Left ventricle myocardium inferior (tissue), 1 donor: ENCODE measurements around the gene ZPBP2. TPM values are rescaled to one million over a fixed set of nuclear protein-coding genes. Genes with fewer than 3 reads are reported as not detected.

Experiments
- DNase-seq: peaks from one replicate; pipeline ENCODE4 v3.0.0-alpha.2; 2020
- H3K27ac ChIP-seq: fragments of 200-600 bp; replicated peaks from 2 replicates; pipeline ENCODE4 v1.8.0; 2021
- H3K27me3 ChIP-seq: fragments of 200-600 bp; 2 replicates; pipeline ENCODE4 v1.8.0; 2021; ENCODE audit warnings: low read depth
- H3K36me3 ChIP-seq: fragments of 200-600 bp; 2 replicates; pipeline ENCODE4 v1.8.0; 2021
- H3K4me1 ChIP-seq: fragments of 200-600 bp; 2 replicates; pipeline ENCODE4 v1.8.0; 2021
- H3K4me3 ChIP-seq: fragments of 200-600 bp; 2 replicates; pipeline ENCODE4 v1.8.0; 2021; ENCODE audit warnings: mild to moderate bottlenecking, moderate library complexity
- H3K9me3 ChIP-seq: fragments of 200-600 bp; replicated peaks from 2 replicates; pipeline ENCODE4 v1.8.0; 2021
- intact Hi-C: fragments of 100-400 bp; cut with micrococcal nuclease; formaldehyde crosslinking; loops from one replicate; pipeline ENCODE4 v1.11.0; 2022
- total RNA-seq: library from RNA; stranded (reverse); fragmentation: NEBNext Ultra II Directional; extraction: Animal tissue kit (Norgen Biotek cat#: 25700); gene quantifications from one replicate; pipeline ENCODE4 v1.2.1, GENCODE V29; 2021
- TF ChIP-seq, protein P1 (sequence below): fragments of 200-600 bp; IDR thresholded peaks from 2 replicates; pipeline ENCODE4 v1.8.0; 2021; ENCODE audit warnings: antibody characterized with exemption, mild to moderate bottlenecking, borderline replicate concordance
- donor health status: DM: no; HTN: yes; CAD: no; lungs with severe emphysema.

The ZPBP2 gene
- total RNA-seq, 1 donor from 2014 or later: not detected

DNA sequence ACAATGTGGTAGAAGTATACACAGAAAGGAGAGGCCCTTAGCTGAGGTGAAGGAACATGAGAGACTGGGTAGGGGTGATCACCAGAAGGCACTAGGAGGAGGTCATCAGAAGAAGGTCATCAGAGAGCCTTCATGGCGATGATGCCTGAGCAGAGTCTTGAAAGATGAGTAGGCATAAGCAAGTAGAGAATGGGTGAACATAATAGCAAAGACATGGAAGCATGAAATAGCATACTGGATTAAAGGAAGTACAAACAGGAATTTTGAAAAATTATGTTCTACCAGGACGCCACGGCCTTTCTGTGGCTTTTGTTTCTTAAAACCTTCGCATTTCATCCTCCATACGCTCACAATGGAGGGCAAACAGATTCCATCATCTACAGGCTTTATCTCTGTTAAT lies 6.8 kb upstream of the ZPBP2 start:
- TF ChIP-seq, protein P1, sequence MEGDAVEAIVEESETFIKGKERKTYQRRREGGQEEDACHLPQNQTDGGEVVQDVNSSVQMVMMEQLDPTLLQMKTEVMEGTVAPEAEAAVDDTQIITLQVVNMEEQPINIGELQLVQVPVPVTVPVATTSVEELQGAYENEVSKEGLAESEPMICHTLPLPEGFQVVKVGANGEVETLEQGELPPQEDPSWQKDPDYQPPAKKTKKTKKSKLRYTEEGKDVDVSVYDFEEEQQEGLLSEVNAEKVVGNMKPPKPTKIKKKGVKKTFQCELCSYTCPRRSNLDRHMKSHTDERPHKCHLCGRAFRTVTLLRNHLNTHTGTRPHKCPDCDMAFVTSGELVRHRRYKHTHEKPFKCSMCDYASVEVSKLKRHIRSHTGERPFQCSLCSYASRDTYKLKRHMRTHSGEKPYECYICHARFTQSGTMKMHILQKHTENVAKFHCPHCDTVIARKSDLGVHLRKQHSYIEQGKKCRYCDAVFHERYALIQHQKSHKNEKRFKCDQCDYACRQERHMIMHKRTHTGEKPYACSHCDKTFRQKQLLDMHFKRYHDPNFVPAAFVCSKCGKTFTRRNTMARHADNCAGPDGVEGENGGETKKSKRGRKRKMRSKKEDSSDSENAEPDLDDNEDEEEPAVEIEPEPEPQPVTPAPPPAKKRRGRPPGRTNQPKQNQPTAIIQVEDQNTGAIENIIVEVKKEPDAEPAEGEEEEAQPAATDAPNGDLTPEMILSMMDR: no peak
- H3K4me1 ChIP-seq: peaks cover 10% of the 10 kb centered on the region
- no peak overlapping the region for H3K4me3 ChIP-seq
- no peak overlapping the region for H3K27ac ChIP-seq
- no peak for DNase-seq
- intact Hi-C loops: no loop called here
- no peaks in the 10 kb centered on the region for H3K9me3 ChIP-seq
- H3K36me3 ChIP-seq: no peaks in the 10 kb centered on the region
- peaks cover 92% of the 10 kb centered on the region for H3K27me3 ChIP-seq

DNA sequence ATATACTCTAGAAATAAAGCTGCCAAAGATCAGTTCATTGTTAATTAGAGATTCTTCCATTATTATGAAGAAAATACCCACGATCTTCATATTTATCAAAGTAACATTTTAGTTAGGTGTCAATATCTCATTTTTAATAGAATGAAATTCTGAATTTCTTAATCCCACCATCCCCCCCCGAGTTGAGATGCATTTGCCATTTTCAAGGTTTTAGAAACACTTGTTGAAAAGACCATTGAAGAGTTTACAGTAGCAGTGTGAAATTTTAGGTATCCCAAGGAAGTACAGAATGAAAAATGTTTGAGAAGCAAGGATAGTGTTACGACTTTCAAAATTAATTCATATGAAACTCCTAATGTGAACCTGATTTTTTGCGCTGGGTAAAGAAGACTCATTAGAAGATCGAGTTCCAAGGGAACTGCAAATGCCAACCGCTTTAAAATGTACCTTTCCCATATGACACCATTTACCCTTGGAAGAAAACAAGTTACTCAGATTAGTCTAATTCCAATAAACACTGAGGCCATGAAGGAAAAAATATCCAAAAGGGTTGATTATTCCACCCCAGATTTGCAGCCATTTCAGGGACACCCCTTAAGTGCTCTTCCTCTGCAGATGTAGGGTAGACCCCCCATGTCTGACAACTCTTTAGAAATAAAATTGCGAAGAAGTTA lies 4.6 kb upstream of the ZPBP2 start:
- no peak overlapping the region for H3K27ac ChIP-seq
- TF ChIP-seq, protein P1: no peak
- intact Hi-C loops: no loop called here
- H3K4me3 ChIP-seq: peak overlapping the region; percentile 33
- H3K4me1 ChIP-seq: peaks cover 10% of the 10 kb centered on the region
- no peaks in the 10 kb centered on the region for H3K36me3 ChIP-seq
- H3K9me3 ChIP-seq: no peaks in the 10 kb centered on the region
- H3K27me3 ChIP-seq: peaks cover 100% of the 10 kb centered on the region
- no peak for DNase-seq

DNA sequence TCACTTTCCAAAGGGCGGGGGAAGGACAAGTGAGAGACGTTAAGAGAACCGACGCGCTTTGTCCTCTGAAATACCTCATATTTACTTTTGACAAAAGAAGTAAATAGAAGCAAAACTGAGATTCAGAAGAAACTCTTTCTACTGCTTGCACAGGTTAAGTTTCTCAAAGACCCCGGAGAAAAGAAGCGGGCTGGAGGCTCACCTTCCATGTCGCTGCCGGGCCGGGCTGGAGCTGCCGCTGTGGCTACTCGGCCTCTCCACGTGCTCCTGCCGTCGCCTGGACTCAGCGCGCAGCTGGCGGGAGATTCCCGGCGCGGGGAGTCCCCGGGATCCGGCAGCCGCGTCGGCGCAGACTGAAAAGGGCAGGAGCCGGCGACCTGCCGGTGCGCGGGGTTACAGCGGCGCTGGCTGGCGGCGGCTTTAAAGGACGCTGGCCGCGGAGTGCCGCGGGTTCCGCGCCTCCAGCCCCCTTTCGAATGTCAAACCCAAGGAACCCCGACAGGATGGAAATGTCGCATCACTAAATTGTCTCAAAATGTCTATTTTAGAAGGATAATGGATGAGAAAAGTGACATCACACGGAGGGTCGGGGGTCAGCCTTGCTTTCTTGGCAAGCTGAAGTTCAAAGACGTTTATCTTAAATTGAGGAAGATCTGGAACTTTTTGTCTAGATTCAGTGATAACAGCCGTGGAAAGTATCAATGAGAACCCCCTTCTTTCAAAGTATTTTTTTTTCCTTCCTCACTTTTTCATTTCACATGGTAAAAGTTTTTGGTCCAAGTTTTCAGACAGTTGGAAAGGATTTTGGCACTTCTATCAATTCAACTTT lies 3.9 kb upstream of the ZPBP2 start, which contains the start of gene IKZF3:
Gene IKZF3 (minus strand): TSS at position 395 of the 829 bp plus-strand sequence. CDS start 186 bp downstream, at position 209.
- no peaks in the 10 kb centered on the region for H3K9me3 ChIP-seq
- intact Hi-C loops: no loop called here
- peaks cover 10% of the 10 kb centered on the region for H3K4me1 ChIP-seq
- no peaks in the 10 kb centered on the region for H3K36me3 ChIP-seq
- peak; percentile 21 for DNase-seq
- TF ChIP-seq, protein P1: peak; percentile 29
- H3K27ac ChIP-seq: no peak within 1 kb of the TSS
- H3K27me3 ChIP-seq: peaks cover 99% of the 10 kb centered on the region
- H3K4me3 ChIP-seq: peak within 1 kb of the TSS; percentile 33

DNA sequence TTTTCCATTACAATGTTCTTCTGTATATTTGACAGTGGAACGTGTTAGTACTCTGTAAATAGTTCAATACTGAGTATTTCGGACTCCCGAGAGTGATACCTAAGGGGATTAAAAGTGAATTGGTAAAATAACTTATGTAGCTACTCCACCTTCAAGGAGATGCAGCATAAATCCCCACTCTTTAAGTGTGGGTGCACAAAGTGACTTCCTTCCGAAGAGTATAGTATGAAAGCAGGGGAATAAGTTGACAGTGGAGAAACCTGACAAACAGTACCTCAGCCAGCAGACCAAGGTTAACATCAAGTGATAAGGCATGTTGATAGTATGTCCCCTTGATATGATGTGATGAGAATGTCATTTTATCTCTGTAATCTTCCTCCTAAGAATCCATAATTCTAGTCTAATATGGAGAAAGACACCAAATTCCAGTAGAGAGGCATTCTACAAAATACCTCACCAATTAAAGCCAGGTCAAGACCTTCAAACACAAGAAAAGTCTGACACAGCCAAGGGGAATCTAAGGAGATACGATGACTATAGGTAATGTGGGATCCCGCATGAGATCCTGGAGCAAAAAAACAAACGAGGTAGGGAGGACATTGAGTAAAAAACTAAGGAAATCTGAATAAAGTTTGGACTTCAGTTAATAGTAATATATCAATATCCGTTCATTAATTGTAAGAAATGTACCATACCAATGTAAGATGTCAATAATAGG lies 1.8 kb upstream of the ZPBP2 start:
- no peak for DNase-seq
- no peaks in the 10 kb centered on the region for H3K36me3 ChIP-seq
- no peaks in the 10 kb centered on the region for H3K9me3 ChIP-seq
- intact Hi-C loops: no loop called here
- H3K4me3 ChIP-seq: no peak overlapping the region
- peaks cover 10% of the 10 kb centered on the region for H3K4me1 ChIP-seq
- H3K27ac ChIP-seq: no peak overlapping the region
- TF ChIP-seq, protein P1: no peak
- H3K27me3 ChIP-seq: peaks cover 89% of the 10 kb centered on the region

DNA sequence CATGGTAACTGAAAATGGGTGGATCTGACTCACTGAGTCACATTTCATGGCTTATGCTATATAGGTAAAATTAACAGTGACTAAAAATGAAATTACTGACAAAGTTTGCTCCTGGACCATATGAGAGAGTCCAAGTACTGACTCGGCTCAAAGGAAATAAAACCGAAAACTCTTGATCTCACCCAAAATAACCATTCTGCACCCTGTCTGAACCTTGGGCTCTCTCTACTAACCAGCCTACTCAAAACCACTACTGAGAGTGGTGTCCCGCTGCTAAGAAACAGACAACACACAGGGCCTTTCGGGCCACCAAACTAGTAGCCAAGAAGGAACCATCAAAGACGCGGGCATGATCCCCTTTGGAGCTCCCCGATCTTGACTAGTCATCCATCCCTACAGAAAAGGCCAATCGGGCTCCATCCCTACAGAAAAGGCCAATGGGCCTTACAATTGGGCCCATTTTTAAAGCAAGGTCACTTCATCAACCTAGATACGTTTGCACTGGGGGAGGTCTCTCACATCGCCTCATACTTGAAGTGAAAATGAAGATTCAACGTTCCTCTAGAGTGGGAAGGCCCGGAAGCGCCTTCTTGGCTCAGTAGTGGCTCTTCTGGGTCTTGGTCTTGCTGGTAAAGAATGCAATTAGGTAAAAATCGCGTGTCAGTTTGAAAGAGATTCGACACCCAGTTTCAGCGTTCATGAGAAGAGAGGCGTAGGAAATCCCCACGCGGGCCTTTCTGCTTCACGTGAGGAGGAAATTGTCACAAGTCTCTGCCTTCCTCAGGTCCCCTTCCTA lies 720 bp upstream of the ZPBP2 start:
- H3K4me3 ChIP-seq: no peak overlapping the region
- H3K36me3 ChIP-seq: no peaks in the 10 kb centered on the region
- H3K4me1 ChIP-seq: peaks cover 10% of the 10 kb centered on the region
- intact Hi-C loops: no loop called here
- no peak overlapping the region for H3K27ac ChIP-seq
- peaks cover 78% of the 10 kb centered on the region for H3K27me3 ChIP-seq
- DNase-seq: no peak
- H3K9me3 ChIP-seq: no peaks in the 10 kb centered on the region
- TF ChIP-seq, protein P1: no peak
